Hepatocyte (in vitro differentiated cells): ENCODE data around the gene IGFBP1. TPM values are rescaled to one million over a fixed set of nuclear protein-coding genes. Genes with fewer than 3 reads are reported as not detected.
"Not testable (repeated sequence)": the region's sequence is repeated elsewhere in the genome, so short reads cannot be mapped to it uniquely, and the experiment has no call there.

Experiments used
- DNase-seq: peaks from one replicate; pipeline ENCODE4 v3.0.0-alpha.2; 2016; ENCODE audit warnings: low spot score
- H2AFZ ChIP-seq: fragments of 200-600 bp; sonication (generic); 2 replicates; pipeline ENCODE4 v1.6.0; 2016; ENCODE audit warnings: antibody characterized with exemption, mild to moderate bottlenecking
- H3K27ac ChIP-seq: fragments of 200-600 bp; sonication (generic); 2 replicates; pipeline ENCODE4 v1.5.1; 2016; ENCODE audit warnings: mild to moderate bottlenecking
- H3K27me3 ChIP-seq: fragments of 200-600 bp; sonication (generic); 2 replicates; pipeline ENCODE4 v1.6.1; 2016
- H3K36me3 ChIP-seq: fragments of 200-600 bp; sonication (generic); replicated peaks from 2 replicates; pipeline ENCODE4 v1.5.1; 2016; ENCODE audit warnings: low read depth; ENCODE audit not compliant: insufficient read depth
- H3K4me1 ChIP-seq: fragments of 200-600 bp; sonication (generic); 2 replicates; pipeline ENCODE4 v1.5.1; 2016; ENCODE audit warnings: mild to moderate bottlenecking, moderate library complexity; ENCODE audit not compliant: insufficient read depth
- H3K4me2 ChIP-seq: fragments of 200-600 bp; sonication (generic); 2 replicates; pipeline ENCODE4 v1.6.0; 2016
- H3K4me3 ChIP-seq: fragments of 200-600 bp; sonication (generic); 2 replicates; pipeline ENCODE4 v1.5.1; 2016; ENCODE audit warnings: mild to moderate bottlenecking
- H3K79me2 ChIP-seq: fragments of 200-600 bp; sonication (generic); 2 replicates; pipeline ENCODE4 v1.6.0; 2017; ENCODE audit warnings: mild to moderate bottlenecking
- H3K9me2 ChIP-seq: fragments of 200-600 bp; sonication (generic); replicated peaks from 2 replicates; pipeline ENCODE4 v1.6.0; 2017; ENCODE audit warnings: mild to moderate bottlenecking; ENCODE audit not compliant: insufficient read depth
- H3K9me3 ChIP-seq: fragments of 200-600 bp; sonication (generic); 2 replicates; pipeline ENCODE4 v1.5.1; 2016; ENCODE audit warnings: low read depth, mild to moderate bottlenecking
- H4K20me1 ChIP-seq: fragments of 200-600 bp; sonication (generic); 2 replicates; pipeline ENCODE4 v1.6.0; 2016; ENCODE audit warnings: mild to moderate bottlenecking; ENCODE audit not compliant: insufficient read depth, poor library complexity, severe bottlenecking
- EZH2 ChIP-seq: fragments of 200-600 bp; sonication (generic); IDR thresholded peaks from 2 replicates; pipeline ENCODE4 v1.6.1; 2016; ENCODE audit warnings: antibody characterized with exemption, mild to moderate bottlenecking, borderline replicate concordance
- EZH2phosphoT487 ChIP-seq: fragments of 200-600 bp; sonication (generic); IDR thresholded peaks from one replicate; pipeline ENCODE4 v1.6.1; 2018; ENCODE audit warnings: antibody characterized with exemption, mild to moderate bottlenecking, low read depth, moderate library complexity; ENCODE audit not compliant: unreplicated experiment, severe bottlenecking
- WGBS: methylation state at CpG from one replicate; pipeline ENCODE4 v1.1.6; 2016; ENCODE audit warnings: low lambda C conversion rate; ENCODE audit errors: missing lambda C conversion rate; 5-methylcytosine and 5-hydroxymethylcytosine counted together
- polyA plus RNA-seq: library from polyadenylated mRNA; unstranded; fragments of >200 nt; fragmentation: Nextera tagmentation; extraction: Ambion mirVana; gene quantifications from 2 replicates; pipeline ENCODE4 v1.2.1, GENCODE V29; 2016
- total RNA-seq: library from RNA; depleted of rRNA; stranded (reverse); fragments of >200 nt; gene quantifications from 2 replicates; pipeline ENCODE4 v1.2.3, GENCODE V29; 2014
- TF ChIP-seq, protein P1 (sequence below): fragments of 200-600 bp; sonication (generic); IDR thresholded peaks from 2 replicates; pipeline ENCODE4 v1.5.1; 2016; ENCODE audit warnings: antibody characterized with exemption, mild to moderate bottlenecking; ENCODE audit not compliant: poor library complexity

Gene IGFBP1
- total and polyA plus RNA-seq, 2 experiments from 2014 or later: 20.4 to 26.3 TPM

GRCh38 chr7:45855680-45856079, 32.6 kb upstream of the IGFBP1 start:
- WGBS: 44% methylated on average over 3 of the region's 3 CpGs
- H3K79me2 ChIP-seq, H3K9me2 ChIP-seq, H3K27ac ChIP-seq, H4K20me1 ChIP-seq, H3K4me2 ChIP-seq, H3K36me3 ChIP-seq, H3K9me3 ChIP-seq, H2AFZ ChIP-seq, DNase-seq, H3K4me1 ChIP-seq, H3K4me3 ChIP-seq, H3K27me3 ChIP-seq: not testable (repeated sequence)

GRCh38 chr7:45856888-45857287, 31.4 kb upstream of the IGFBP1 start:
- not testable (repeated sequence) for H3K27me3 ChIP-seq, DNase-seq, H3K36me3 ChIP-seq, H3K79me2 ChIP-seq, H3K4me1 ChIP-seq, H3K9me2 ChIP-seq, H3K27ac ChIP-seq, H2AFZ ChIP-seq, H4K20me1 ChIP-seq, H3K4me2 ChIP-seq, H3K4me3 ChIP-seq, H3K9me3 ChIP-seq
- WGBS: 93% methylated on average over 4 of the region's 4 CpGs

- Histone ChIP-seq H3K9me2 (no peaks in the 10 kb centered on the region), H3K4me3 (no peak overlapping the region), H3K9me3 (no peaks in the 10 kb centered on the region), H3K4me2 (no peak overlapping the region), H2AFZ (no peak overlapping the region), H4K20me1 (no peaks in the 10 kb centered on the region), H3K36me3 (no peaks in the 10 kb centered on the region), H3K4me1 (no peaks in the 10 kb centered on the region), H3K27me3 (peaks cover 8% of the 10 kb centered on the region), H3K27ac (no peak overlapping the region), H3K79me2 (no peaks in the 10 kb centered on the region)
- DNase-seq: no peak
- TF ChIP-seq EZH2phosphoT487: no peak
- TF ChIP-seq, protein P1, sequence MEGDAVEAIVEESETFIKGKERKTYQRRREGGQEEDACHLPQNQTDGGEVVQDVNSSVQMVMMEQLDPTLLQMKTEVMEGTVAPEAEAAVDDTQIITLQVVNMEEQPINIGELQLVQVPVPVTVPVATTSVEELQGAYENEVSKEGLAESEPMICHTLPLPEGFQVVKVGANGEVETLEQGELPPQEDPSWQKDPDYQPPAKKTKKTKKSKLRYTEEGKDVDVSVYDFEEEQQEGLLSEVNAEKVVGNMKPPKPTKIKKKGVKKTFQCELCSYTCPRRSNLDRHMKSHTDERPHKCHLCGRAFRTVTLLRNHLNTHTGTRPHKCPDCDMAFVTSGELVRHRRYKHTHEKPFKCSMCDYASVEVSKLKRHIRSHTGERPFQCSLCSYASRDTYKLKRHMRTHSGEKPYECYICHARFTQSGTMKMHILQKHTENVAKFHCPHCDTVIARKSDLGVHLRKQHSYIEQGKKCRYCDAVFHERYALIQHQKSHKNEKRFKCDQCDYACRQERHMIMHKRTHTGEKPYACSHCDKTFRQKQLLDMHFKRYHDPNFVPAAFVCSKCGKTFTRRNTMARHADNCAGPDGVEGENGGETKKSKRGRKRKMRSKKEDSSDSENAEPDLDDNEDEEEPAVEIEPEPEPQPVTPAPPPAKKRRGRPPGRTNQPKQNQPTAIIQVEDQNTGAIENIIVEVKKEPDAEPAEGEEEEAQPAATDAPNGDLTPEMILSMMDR: peak; percentile 6
- 73% methylated on average over 9 of the region's 9 CpGs for WGBS
Observed at GRCh38 chr7:45863715-45864114, 24.6 kb upstream of the IGFBP1 start.

GRCh38 chr7:45865594-45866410, 22.5 kb upstream of the IGFBP1 start:
- 75% methylated on average over 13 of the region's 13 CpGs for WGBS

More at GRCh38 chr7:45865594-45866410, 22.5 kb upstream of the IGFBP1 start:
- no peak for DNase-seq
- no peaks in the 10 kb centered on the region for H3K4me1 ChIP-seq
- H3K4me2 ChIP-seq: no peak overlapping the region
- H3K79me2 ChIP-seq: no peaks in the 10 kb centered on the region
- H3K9me3 ChIP-seq: no peaks in the 10 kb centered on the region
- H4K20me1 ChIP-seq: no peaks in the 10 kb centered on the region
- TF ChIP-seq, protein P1: no peak
- TF ChIP-seq EZH2phosphoT487 (no peak), EZH2 (no peak)
- no peaks in the 10 kb centered on the region for H3K27me3 ChIP-seq
- H3K4me3 ChIP-seq: no peak overlapping the region
- no peaks in the 10 kb centered on the region for H3K36me3 ChIP-seq
- no peaks in the 10 kb centered on the region for H3K9me2 ChIP-seq
- no peak overlapping the region for H3K27ac ChIP-seq
- H2AFZ ChIP-seq: no peak overlapping the region
